SK-N-SH (cell line): ENCODE measurements around the gene ING5.

ENCODE experiments used
- RAD21 ChIP-seq: IDR thresholded peaks from 2 replicates; pipeline ENCODE4 v1.6.1; 2012; ENCODE audit warnings: mild to moderate bottlenecking, low read length
- TF ChIP-seq, protein P1 (sequence below): fragments of 200-600 bp; sonication (generic); IDR thresholded peaks from 2 replicates; pipeline ENCODE4 v1.6.1; 2017; ENCODE audit warnings: antibody characterized with exemption, mild to moderate bottlenecking, moderate library complexity

DNA sequence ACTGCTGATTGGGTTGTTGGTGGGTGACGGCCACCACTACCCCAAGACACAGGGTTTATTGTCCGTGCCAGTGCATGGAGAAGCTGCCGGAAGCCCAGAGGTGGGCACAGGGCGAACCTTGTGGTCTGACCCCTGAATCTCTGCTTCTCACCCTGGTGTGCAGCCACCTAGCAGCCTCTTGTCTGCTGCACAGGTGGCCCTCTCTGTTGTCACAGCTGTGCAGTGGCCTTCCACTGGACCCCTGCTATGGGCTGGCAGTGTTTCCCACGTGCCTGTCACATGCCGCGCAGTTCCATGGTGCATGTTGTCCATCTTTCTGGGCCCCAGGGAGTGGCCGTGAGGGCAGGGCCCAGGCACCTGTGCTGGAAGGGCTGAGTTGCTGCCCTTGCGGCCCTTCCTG lies 49.1 kb upstream of the ING5 start:
- TF ChIP-seq, protein P1, sequence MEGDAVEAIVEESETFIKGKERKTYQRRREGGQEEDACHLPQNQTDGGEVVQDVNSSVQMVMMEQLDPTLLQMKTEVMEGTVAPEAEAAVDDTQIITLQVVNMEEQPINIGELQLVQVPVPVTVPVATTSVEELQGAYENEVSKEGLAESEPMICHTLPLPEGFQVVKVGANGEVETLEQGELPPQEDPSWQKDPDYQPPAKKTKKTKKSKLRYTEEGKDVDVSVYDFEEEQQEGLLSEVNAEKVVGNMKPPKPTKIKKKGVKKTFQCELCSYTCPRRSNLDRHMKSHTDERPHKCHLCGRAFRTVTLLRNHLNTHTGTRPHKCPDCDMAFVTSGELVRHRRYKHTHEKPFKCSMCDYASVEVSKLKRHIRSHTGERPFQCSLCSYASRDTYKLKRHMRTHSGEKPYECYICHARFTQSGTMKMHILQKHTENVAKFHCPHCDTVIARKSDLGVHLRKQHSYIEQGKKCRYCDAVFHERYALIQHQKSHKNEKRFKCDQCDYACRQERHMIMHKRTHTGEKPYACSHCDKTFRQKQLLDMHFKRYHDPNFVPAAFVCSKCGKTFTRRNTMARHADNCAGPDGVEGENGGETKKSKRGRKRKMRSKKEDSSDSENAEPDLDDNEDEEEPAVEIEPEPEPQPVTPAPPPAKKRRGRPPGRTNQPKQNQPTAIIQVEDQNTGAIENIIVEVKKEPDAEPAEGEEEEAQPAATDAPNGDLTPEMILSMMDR = no peak
- TF ChIP-seq RAD21 = no peak
